ENCODE data around the gene FASLG. TPM values are rescaled to one million over a fixed set of nuclear protein-coding genes. Genes with fewer than 3 reads are reported as not detected.

The FASLG gene
- total and polyA plus RNA-seq, 10 donors, result 0.44 to 7.1 (median 2.9) TPM

DNA sequence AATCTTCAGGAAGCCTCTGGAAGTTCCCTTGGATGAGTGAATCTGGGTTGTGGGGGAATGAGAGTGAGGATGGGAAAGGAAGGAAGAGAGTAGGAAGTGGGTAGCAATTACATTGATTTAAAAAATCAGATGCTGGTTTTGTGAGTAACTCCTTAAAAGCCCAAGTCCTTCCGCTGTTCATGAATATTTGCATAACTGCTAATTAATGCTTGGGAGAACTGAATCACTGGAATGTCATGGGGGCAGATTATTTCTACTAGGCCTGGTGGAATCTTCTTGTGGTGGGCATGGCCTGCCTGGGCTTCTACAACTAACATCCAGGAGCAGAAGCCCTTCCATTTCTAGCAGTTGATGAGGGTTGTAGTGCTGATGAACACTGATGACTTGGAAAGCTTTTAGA is 52.7 kb downstream of the FASLG start:
- no peak for TF ChIP-seq POLR2A (IDR thresholded peaks at IDR 0.05)
- no peak for TF ChIP-seq POLR2AphosphoS5 (IDR thresholded peaks at IDR 0.05)
- TF ChIP-seq CTCF (IDR thresholded peaks at IDR 0.05 in 8 of 11, conservative IDR thresholded peaks at IDR 0.05 in 3 of 11), result no peak
- Histone ChIP-seq H3K27me3 (replicated peaks in 1 of 7) (no peaks in the 10 kb centered on the region), H3K27ac (no peak overlapping the region), H3K4me3 (no peak overlapping the region), H3K4me1 (peaks cover 0 to 5% (median 2%) of the 10 kb centered on the region in 6 donors), H3K36me3 (no peaks in the 10 kb centered on the region), H3K9me3 (no peaks in the 10 kb centered on the region)
- WGBS, 5 donors, result 86 to 100% (median 94%) methylated on average over 1 of the region's 1 CpG
- no peak for DNase-seq
- intact Hi-C loops (cut with DNase I; ENCODE audit: low total_unique reads), result loop anchor here (10.0 kb wide), 1 partner anchor 87 kb away; no protein-coding TSS in a partner anchor

DNA sequence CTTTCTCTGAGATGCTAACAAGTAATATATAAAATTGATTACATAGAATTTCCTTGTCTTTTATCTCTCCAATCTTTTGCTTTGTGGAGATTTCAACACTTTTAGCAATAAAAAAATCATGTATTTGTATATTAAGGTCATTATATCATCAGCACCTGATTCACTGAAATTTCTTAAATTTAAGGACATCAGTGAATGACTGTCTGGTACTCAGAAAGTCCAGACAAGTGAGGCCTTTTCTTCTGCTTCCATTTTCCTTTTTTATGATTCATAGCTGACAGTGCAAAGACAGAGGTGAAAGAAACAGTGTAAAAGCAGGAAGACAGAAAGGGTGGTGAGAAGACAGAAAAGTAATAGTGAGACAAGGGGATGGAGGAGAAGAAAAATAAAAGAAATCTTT is 54.6 kb downstream of the FASLG start:
- Histone ChIP-seq H3K4me3 (no peak overlapping the region), H3K27ac (no peak overlapping the region), H3K36me3 (no peaks in the 10 kb centered on the region), H3K9me3 (no peaks in the 10 kb centered on the region), H3K4me1 (peaks cover 0 to 8% (median under 1%) of the 10 kb centered on the region in 6 donors), H3K27me3 (replicated peaks in 1 of 7) (no peaks in the 10 kb centered on the region)
- no peak for DNase-seq
- no peak for TF ChIP-seq POLR2A (IDR thresholded peaks at IDR 0.05)
- TF ChIP-seq CTCF (IDR thresholded peaks at IDR 0.05 in 8 of 11, conservative IDR thresholded peaks at IDR 0.05 in 3 of 11), result no peak
- no peak for TF ChIP-seq POLR2AphosphoS5 (IDR thresholded peaks at IDR 0.05)
- intact Hi-C loops (cut with DNase I; ENCODE audit: low total_unique reads), result loop anchor here (10.0 kb wide), 1 partner anchor 89 kb away; no protein-coding TSS in a partner anchor

Small RNAs within 50 kb of the gene (small RNA-seq; reads per million reads assigned to genes)
- 0 reads per million in 4 donors for gene RNU6-693P

Other genes with a start within 250 kb of the FASLG start
- not detected for gene C1orf105, start 238.4 kb upstream of the FASLG start, total RNA-seq
- not detected for gene C1orf105, start 238.4 kb upstream of the FASLG start, polyA plus RNA-seq
- gene PIGC, start 215.0 kb upstream of the FASLG start, total RNA-seq, result 10 to 100 TPM; 20.1 to 28.0 (median 23.4) TPM
- gene PIGC, start 215.0 kb upstream of the FASLG start, polyA plus RNA-seq, result 10 to 100 TPM; 23.2 to 27.8 (median 27.6) TPM
- 10 to 100 TPM; 36.0 to 59.5 (median 43.9) TPM for gene SUCO, start 126.0 kb upstream of the FASLG start, total RNA-seq
- 10 to 100 TPM in 1 of 3 donors, 1 to 10 TPM in 2; 7.9 to 11.6 (median 9.1) TPM for gene SUCO, start 126.0 kb upstream of the FASLG start, polyA plus RNA-seq